HL-60 (cell line): ENCODE data around the gene TIGAR.
A peak's percentile ranks its signal among the peaks of the same experiment; 100 is the strongest.

ENCODE experiments used
- DNase-seq, 2 experiments: peaks; one replicate each; pipeline ENCODE4 v3.0.0-alpha.2; 2010 to 2020; ENCODE audit warnings: low read depth in 1 of 2, low spot score in 1 of 2
- H3K27ac ChIP-seq: fragments of 250-450 bp; sonication (Bioruptor Pico); replicated peaks from 2 replicates; pipeline ENCODE4 v1.5.1; 2020; ENCODE audit warnings: mild to moderate bottlenecking, moderate library complexity
- H3K27me3 ChIP-seq: fragments of 250-450 bp; sonication (Bioruptor Pico); 2 replicates; pipeline ENCODE4 v1.5.1; 2021; ENCODE audit warnings: mild to moderate bottlenecking, moderate library complexity; ENCODE audit not compliant: insufficient read depth, poor library complexity, severe bottlenecking
- H3K4me3 ChIP-seq: replicated peaks from 2 replicates; pipeline ENCODE4 v1.5.1; 2011; ENCODE audit warnings: mild to moderate bottlenecking, control low read depth, low read length; ENCODE audit not compliant: insufficient read depth
- CTCF ChIP-seq: IDR thresholded peaks from one replicate; pipeline ENCODE4 v1.5.1; 2011; ENCODE audit warnings: low read length, control low read depth, inconsistent platforms; ENCODE audit not compliant: insufficient read depth
- GABPA ChIP-seq: IDR thresholded peaks from 2 replicates; pipeline ENCODE4 v1.6.1; 2012; ENCODE audit warnings: low read depth
- POLR2AphosphoS5 ChIP-seq: IDR thresholded peaks from 2 replicates; pipeline ENCODE4 v1.6.1; 2012; ENCODE audit warnings: low read depth
- REST ChIP-seq: IDR thresholded peaks from 2 replicates; pipeline ENCODE4 v1.6.1; 2012; ENCODE audit warnings: low read depth; ENCODE audit not compliant: insufficient replicate concordance
- SPI1 ChIP-seq: IDR thresholded peaks from 2 replicates; pipeline ENCODE4 v1.6.1; 2012; ENCODE audit warnings: low read depth, mild to moderate bottlenecking, borderline replicate concordance

Gene TIGAR

DNA sequence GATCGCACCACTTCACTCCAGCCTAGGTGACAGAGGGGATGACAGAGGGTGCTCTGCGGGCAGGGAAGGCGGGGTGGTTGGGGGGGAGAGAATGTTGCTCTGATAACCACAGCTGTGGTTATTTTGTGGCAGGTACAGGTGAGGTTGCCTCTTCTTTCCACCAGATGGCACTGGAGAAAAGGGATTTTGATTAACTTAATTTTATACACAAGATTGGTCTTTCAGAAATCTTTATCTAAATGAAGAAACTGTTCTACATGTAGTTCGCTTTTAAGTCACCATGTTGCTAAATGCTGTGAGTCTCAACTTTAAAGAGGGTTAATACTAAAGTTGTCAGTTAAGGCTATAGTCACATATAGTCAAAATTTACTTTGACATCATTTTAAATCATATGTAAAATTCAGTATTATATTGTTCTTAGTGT is 32.8 kb downstream of the TIGAR start:
- no peak for TF ChIP-seq REST
- peak; percentile 12 for TF ChIP-seq CTCF
- no peak for DNase-seq
- no peak overlapping the region for H3K27ac ChIP-seq
- H3K4me3 ChIP-seq, result no peak overlapping the region
- no peaks in the 10 kb centered on the region for H3K27me3 ChIP-seq

DNA sequence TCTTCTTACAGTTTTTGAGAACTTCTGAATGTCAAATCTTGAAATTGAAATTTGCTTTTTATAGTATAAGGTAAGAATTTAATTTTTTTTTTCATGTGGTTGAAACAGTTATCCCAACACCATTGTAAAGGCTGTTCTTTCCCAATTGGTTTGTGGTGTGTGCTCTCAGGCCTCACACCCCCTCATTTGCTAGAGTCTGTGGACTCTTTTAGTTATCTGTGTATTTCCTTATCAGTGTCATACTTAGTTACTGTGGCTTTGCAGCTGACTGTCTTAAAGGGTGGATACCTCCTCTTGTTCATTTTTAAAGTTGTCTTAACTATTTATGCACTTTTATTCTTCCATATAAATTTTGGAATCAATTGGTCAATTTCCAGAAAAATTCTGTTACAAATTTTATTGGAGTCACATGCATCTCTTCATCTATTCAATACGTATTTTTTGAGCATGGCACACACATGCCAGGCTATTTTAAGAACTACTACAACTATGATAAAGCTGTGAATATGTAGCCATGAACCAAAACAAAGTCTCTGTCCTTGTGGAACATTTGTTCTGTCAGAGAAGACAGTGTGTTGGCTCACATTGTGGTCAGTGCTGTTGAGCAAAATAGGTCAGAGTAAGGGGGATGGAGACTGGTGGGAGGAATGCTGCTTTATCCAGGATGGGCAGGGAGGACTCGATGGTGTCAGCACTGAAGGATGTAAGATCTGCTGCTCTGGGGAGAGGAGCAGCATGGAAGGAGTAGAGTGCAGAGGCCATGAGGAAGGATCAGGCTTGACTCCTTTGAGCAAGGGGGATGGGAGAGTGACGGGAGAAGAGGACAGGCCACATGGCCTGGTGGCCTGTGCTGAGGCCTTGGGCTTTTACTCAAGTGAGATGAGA is 34.4 kb downstream of the TIGAR start:
- no peak overlapping the region for H3K27ac ChIP-seq
- H3K4me3 ChIP-seq, result no peak overlapping the region
- DNase-seq, result no peak
- H3K27me3 ChIP-seq, result no peaks in the 10 kb centered on the region
- TF ChIP-seq CTCF (no peak), REST (no peak), SPI1 (no peak), POLR2AphosphoS5 (no peak), GABPA (no peak)

- no peak overlapping the region for H3K4me3 ChIP-seq
- H3K27me3 ChIP-seq, result no peaks in the 10 kb centered on the region
- H3K27ac ChIP-seq, result no peak overlapping the region
- no peak for TF ChIP-seq SPI1
- TF ChIP-seq CTCF, result peak; percentile 55
- TF ChIP-seq REST, result no peak
- TF ChIP-seq GABPA, result no peak
- DNase-seq, result peak; percentile 13 to 63
These were observed 35.0 kb downstream of the TIGAR start for GRCh38 chr12:4356041-4356327.
